Transverse colon (tissue), 4 donors: ENCODE results near the gene PSMG1. TPM values are rescaled to one million over a fixed set of nuclear protein-coding genes. Genes with fewer than 3 reads are reported as not detected.

ENCODE experiments used
- DNase-seq: peaks from one replicate; pipeline ENCODE4 v3.0.0-alpha.2; 2019
- H3K27ac ChIP-seq, 4 donors: fragments of 200-600 bp; sonication (generic); 2 replicates each; pipeline ENCODE4 v1.5.1; 2016 to 2018; ENCODE audit warnings: inconsistent platforms in 4 of 4
- H3K27me3 ChIP-seq: fragments of 200-600 bp; sonication (generic); 2 replicates; pipeline ENCODE4 v1.5.1; 2017; ENCODE audit warnings: inconsistent platforms
- H3K36me3 ChIP-seq, 4 donors: fragments of 200-600 bp; sonication (generic); 2 replicates each; pipeline ENCODE4 v1.5.1; 2017 to 2019; ENCODE audit warnings: inconsistent platforms in 4 of 4
- H3K4me1 ChIP-seq, 4 donors: fragments of 200-600 bp; sonication (generic); 2 replicates each; pipeline ENCODE4 v1.5.1; 2017 to 2020; ENCODE audit warnings: inconsistent platforms in 4 of 4
- H3K4me3 ChIP-seq, 4 donors: fragments of 200-600 bp; sonication (generic); 1 replicate in 1 of 4; 2 replicates in 3 of 4; pipeline versions ENCODE4 v1.5.1 to v1.6.1; 2017 to 2019; ENCODE audit warnings: inconsistent platforms in 4 of 4
- H3K9me3 ChIP-seq, 2 donors: fragments of 200-600 bp; sonication (generic); 2 replicates each; pipeline ENCODE4 v1.5.1; 2017 to 2019; ENCODE audit warnings: inconsistent platforms in 2 of 2
- CTCF ChIP-seq, 5 experiments: fragments of 200-600 bp in 3 of 5; fragments of 450-650 bp in 2 of 5; sonication (generic) in 3 of 5; IDR thresholded peaks; 1 replicate in 2 of 5; 2 replicates in 3 of 5; pipeline ENCODE4 v1.5.1; 2016 to 2017; ENCODE audit warnings: antibody characterized with exemption in 5 of 5, inconsistent platforms in 3 of 5, mild to moderate bottlenecking in 2 of 5, moderate library complexity in 1 of 5
- EP300 ChIP-seq: sonication (generic); formaldehyde crosslinking; IDR thresholded peaks from one replicate; pipeline ENCODE4 v1.6.1; 2017; ENCODE audit warnings: antibody characterized with exemption, low read depth
- POLR2A ChIP-seq: fragments of 450-650 bp; IDR thresholded peaks from one replicate; pipeline ENCODE4 v1.6.1; 2016; ENCODE audit warnings: antibody characterized with exemption, mild to moderate bottlenecking, moderate library complexity
- POLR2AphosphoS5 ChIP-seq, 3 donors: sonication (generic); formaldehyde crosslinking; IDR thresholded peaks; one replicate each; pipeline ENCODE4 v1.6.1; 2016; ENCODE audit warnings: antibody characterized with exemption in 3 of 3
- WGBS, 2 donors: methylation state at CpG; one replicate each; pipeline ENCODE4 v1.1.5; 2018; ENCODE audit warnings: low coverage in 1 of 2; 5-methylcytosine and 5-hydroxymethylcytosine counted together
- in situ Hi-C, 4 donors: fragments of 200-750 bp; cut with MboI; loops; one replicate each; pipeline versions ENCODE4 v1.15.0 to v1.15.1; 2017; ENCODE audit warnings: low sequenced_read_pairs in 3 of 4, low pct_ligation_motif_present in 1 of 4, low pct_unique_long_range_greater_than_20kb in 1 of 4
- intact Hi-C: fragments of 100-400 bp; cut with DNase I; formaldehyde crosslinking; loops from one replicate; pipeline ENCODE4 v1.15.1; 2023; ENCODE audit warnings: low total_unique reads
- total RNA-seq, 4 donors: library from RNA; depleted of rRNA; stranded (reverse); fragments of >200 nt; gene quantifications; one replicate each; pipeline ENCODE4 v1.1.0, GENCODE V29; 2016

The PSMG1 gene
- 10 to 100 TPM in 3 of 4 donors, 1 to 10 TPM in 1; 7.4 to 28.1 (median 20.2) TPM for total RNA-seq

GRCh38 chr21:39183272-39184049 is at the start of gene PSMG1:
PSMG1 (minus strand) TSS chr21:39183451; CDS start chr21:39183385, 66 bp downstream.
- no peaks in the 10 kb centered on the region for H3K27me3 ChIP-seq

GRCh38 chr21:39232861-39233291 is 49.6 kb upstream of the PSMG1 start:
- no peaks in the 10 kb centered on the region for H3K4me1 ChIP-seq
- H3K27me3 ChIP-seq: no peaks in the 10 kb centered on the region
- no peak for DNase-seq
- in situ Hi-C loops: no loop called here
- whole genome bisulfite sequencing, 2 donors: 84 to 100% methylated on average over 1 to 3 of the region's 3 CpGs
- no peaks in the 10 kb centered on the region for H3K9me3 ChIP-seq
- no peak overlapping the region for H3K27ac ChIP-seq
- intact Hi-C loops: no loop called here
- H3K36me3 ChIP-seq: peaks cover 0 to 49% (median 20%) of the 10 kb centered on the region in 4 donors
- H3K4me3 ChIP-seq: no peak overlapping the region
- TF ChIP-seq EP300 (no peak), CTCF (IDR thresholded peaks at IDR 0.05) (no peak), POLR2A (no peak), POLR2AphosphoS5 (IDR thresholded peaks at IDR 0.05) (no peak)

More at GRCh38 chr21:39183272-39184049, at the start of gene PSMG1:
- Histone ChIP-seq H3K4me1 (peaks cover 6 to 35% (median 22%) of the 10 kb centered on the region in 4 donors), H3K4me3 (peak within 1 kb of the TSS; percentile 75 to 92 (median 80)), H3K9me3 (no peaks in the 10 kb centered on the region), H3K36me3 (peaks cover 0 to 4% (median 0%) of the 10 kb centered on the region in 4 donors), H3K27ac (peak within 1 kb of the TSS; percentile 91 to 95 (median 92))
- peak; percentile 97 for DNase-seq
- 0% methylated on average over 54 of the region's 76 CpGs; no CpG with 5 or more reads in 1 of the 2 donors for WGBS, 2 donors
- peak; percentile 93 to 95 (median 94) for TF ChIP-seq POLR2AphosphoS5 (IDR thresholded peaks at IDR 0.05)
- peak; percentile 83 for TF ChIP-seq POLR2A
- no peak for TF ChIP-seq EP300
- intact Hi-C loops: no loop called here
- in situ Hi-C loops: loop anchor here in 1 of 4 donors (25.0 kb wide), 1 partner anchor 204 kb away; a partner anchor contains a TSS

- Histone ChIP-seq H3K27me3 (no peaks in the 10 kb centered on the region), H3K9me3 (no peaks in the 10 kb centered on the region), H3K4me3 (no peak overlapping the region), H3K36me3 (peaks cover 0 to 52% (median 17%) of the 10 kb centered on the region in 4 donors), H3K27ac (no peak overlapping the region), H3K4me1 (no peaks in the 10 kb centered on the region)
- in situ Hi-C loops: no loop called here
- intact Hi-C loops: no loop called here
- TF ChIP-seq POLR2AphosphoS5 (IDR thresholded peaks at IDR 0.05) (no peak), CTCF (IDR thresholded peaks at IDR 0.05) (no peak), POLR2A (no peak), EP300 (no peak)
- no peak for DNase-seq
- WGBS, 2 donors: 97 to 98% methylated on average over 3 of the region's 3 CpGs
Observed at GRCh38 chr21:39224930-39225329, 41.7 kb upstream of the PSMG1 start.

GRCh38 chr21:39221997-39222486 is 38.8 kb upstream of the PSMG1 start:
- TF ChIP-seq EP300 (no peak), POLR2AphosphoS5 (IDR thresholded peaks at IDR 0.05) (no peak), POLR2A (no peak), CTCF (IDR thresholded peaks at IDR 0.05) (no peak)
- H3K27me3 ChIP-seq: no peaks in the 10 kb centered on the region
- peaks cover 0 to 46% (median 22%) of the 10 kb centered on the region in 4 donors for H3K36me3 ChIP-seq
- no peak overlapping the region for H3K27ac ChIP-seq
- H3K4me1 ChIP-seq: no peaks in the 10 kb centered on the region
- 89 to 95% methylated on average over 2 to 3 of the region's 3 CpGs for WGBS, 2 donors
- H3K9me3 ChIP-seq: no peaks in the 10 kb centered on the region
- intact Hi-C loops: no loop called here
- DNase-seq: no peak
- in situ Hi-C loops: no loop called here
- H3K4me3 ChIP-seq: no peak overlapping the region
